Activated T-cell treated with anti-CD3 and anti-CD28 coated beads for 48 hours (primary cell): ENCODE data around the gene PIAS4.

Source experiments
- DNase-seq: peaks from one replicate; pipeline ENCODE4 v3.0.0-alpha.2; 2020; ENCODE audit warnings: low read depth

The PIAS4 gene

DNA sequence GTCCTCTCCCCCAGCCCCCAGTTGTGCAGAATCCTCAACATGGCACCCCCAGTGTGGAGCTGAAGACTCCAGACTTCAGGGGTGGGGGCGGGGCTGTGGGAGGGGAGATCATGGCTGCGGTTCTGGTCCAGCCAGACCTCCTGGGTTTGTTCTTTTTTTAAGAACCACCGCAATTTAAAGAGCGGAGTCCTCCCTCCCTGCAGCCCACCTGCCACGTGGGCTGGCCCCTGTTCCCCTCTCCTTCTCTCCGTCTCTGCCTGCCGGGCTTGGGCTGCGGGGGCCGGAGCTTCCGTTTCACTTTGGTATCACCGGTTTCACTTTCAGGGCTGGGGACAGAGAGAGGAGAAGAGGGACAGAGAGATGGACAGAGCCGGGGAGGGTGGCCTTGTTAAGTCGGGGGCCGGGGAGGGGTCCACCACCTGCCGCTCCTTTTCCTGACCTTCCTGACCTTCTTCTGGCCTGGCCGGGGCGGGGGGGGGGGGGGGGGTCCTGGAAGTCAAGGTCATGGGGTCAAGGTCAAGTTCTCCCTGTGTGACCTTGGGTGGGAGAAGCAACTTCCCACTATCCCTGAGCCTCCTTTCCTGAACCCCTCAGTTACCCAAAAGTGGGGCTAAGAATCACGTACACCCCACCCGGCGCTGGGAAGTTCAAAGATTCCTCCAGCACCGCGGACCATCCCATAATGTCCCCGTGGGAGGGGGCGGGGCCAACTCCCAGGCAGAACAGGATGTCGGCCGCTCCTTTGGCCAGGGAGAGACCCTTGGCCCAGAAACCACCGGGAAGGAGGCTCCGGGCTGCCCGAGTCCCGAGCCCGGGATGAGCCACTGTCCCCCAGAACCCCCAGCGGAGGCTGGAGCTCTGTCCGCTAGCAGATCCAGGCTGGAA, 70.5 kb downstream of the PIAS4 start:
- DNase-seq, result no peak

DNA sequence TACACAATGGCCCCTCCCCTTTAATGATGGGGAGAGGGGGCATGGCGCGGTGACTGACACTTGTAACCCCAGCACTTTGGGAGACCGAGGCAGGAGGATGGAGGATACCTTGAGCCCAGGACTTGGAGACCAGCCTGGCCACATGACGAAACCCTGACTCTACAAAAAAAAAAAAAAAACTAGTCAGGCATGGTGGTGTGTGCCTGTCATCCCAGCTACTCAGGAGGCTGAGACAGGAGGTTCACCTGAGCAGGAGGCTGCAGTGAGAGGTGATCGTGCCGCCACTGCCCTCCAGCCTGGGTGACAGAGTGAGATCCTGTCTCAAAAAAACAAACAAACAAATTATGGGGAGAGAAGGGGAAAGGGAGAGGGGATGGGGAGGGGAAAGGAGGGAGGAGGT, 72.9 kb downstream of the PIAS4 start:
- DNase-seq, result no peak

DNA sequence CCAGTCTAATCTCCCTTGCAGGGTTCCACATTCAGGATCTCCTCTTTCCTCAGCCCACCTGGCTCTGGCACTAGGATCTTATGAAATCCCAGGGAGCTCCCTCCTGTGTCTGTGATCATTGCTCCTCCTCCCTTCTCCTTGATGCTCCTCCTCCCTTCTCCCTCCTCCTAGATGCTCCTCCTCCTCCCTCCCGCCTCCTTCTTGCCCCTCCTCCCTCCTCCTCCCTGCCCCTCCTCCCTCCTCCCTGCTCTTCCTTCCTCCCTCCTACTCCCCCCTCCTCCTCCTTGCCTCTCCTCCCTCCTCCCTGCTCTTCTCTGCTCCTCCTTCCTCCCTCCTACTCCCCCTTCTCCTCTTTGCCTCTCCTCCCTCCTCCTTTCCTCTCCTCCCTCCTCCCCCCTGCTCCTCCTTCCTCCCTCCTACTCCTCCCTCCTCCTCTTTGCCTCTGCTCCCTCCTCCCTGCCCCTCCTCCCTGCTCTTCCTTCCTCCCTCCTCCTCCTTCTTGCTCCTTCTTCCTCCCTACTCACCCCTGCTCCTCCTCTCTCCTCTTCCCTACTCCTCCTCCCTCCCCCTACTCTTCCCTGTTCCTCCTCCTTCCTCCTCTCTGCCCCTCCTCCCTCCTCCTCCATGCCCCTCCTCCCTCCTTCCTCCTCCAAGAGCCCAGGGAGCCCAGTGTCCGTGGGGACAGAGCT, 74.0 kb downstream of the PIAS4 start:
- DNase-seq, result no peak

DNA sequence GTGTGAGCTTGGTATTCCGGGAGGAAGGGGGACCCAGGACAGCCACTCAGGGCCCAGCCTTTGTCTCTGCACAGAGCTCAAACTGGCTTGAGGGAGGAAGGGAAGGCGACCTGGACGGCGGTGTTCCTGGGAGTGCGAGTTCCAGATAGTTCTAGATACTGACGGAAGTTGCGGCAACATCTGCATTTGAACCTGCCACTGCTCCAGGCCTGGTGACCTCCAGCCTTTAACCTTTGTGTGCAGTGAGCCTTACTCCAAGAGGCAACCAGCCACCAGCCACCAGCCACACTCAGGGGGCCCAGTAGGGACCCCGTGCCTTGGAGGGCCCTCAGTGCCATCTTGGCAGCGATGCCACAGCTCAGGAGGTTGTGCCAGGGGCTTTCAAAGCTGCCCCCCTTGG, 74.6 kb downstream of the PIAS4 start:
- DNase-seq, result no peak

DNA sequence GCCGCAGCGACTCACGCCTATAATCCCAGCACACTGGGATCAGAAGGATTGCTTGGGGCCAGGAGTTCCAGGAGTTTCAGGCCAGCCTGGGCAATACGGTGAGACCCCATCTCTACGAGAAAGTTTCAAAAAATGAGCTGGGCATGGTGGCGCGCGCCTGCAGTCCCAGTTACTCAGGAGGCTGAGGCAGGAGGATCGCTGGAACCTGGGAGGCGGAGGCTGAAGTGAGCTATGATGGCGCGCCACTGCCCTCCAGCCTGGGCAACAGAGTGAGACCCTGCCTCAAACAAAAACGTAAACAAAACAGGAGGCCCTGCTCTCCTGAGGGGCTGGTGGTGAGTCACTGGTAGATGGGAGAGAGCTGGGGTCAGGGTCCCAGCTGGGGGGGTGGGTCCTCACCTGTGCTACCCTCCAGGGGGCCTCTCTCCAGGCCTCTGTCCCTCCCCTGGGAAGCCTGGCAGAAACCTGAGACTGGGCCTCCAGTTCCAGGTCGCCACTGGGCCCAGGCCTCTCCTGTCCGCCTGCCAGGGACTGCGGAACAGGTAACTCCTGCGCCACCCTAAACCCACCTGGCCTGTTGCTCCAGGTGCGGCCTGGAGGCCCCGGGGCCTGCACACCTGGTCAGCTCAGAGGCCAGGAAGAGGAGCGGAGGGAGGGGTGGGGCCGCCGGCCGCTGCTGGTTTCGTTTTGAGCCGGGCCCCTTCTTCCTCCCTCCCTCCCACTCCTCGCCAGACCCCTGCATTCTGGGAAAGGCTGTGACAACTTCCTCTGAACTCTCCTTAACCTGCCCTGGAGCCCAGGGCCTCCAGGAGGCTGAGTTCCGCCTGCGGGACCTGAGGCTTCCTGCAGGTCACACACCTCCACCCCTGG, 76.4 kb downstream of the PIAS4 start:
- no peak for DNase-seq

DNA sequence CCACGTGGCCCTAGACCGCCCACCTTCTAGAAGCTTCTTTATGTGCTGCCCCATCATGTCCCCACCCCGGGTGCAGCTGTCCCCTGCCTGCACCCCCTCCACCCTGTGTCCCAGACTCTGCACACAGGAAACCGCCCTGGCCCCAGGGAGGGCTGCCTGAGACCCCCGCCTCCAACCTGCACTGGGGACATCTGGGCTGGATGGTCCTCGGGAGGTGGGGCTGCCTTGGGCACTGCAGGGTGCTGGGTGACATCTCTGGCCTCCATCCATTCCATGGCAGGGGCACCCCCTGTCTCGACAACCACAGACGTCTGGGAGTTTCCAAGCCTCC, 77.0 kb downstream of the PIAS4 start:
- no peak for DNase-seq

DNA sequence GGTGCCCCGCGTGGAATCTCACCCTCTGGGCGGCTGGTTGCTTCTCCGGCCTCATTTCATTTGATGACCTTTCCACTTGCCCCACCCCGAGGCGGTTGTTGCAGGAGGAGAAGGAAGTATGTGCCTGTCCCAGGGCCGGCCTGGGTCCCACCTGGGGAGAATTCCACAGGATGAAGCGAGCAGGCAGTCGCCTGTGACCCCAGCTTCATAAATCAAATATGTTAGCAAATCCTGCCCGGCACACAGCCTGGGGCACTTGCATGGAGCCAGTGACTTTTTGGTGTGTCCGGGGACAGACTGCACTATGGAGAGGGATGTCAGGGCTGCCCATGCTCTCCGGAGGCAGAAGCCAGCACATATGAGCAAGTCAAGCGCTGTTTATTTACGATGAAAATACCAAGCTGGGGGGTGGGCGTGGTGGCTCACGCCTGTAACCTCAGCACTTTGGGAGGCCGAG, 78.9 kb downstream of the PIAS4 start:
- DNase-seq, result no peak

DNA sequence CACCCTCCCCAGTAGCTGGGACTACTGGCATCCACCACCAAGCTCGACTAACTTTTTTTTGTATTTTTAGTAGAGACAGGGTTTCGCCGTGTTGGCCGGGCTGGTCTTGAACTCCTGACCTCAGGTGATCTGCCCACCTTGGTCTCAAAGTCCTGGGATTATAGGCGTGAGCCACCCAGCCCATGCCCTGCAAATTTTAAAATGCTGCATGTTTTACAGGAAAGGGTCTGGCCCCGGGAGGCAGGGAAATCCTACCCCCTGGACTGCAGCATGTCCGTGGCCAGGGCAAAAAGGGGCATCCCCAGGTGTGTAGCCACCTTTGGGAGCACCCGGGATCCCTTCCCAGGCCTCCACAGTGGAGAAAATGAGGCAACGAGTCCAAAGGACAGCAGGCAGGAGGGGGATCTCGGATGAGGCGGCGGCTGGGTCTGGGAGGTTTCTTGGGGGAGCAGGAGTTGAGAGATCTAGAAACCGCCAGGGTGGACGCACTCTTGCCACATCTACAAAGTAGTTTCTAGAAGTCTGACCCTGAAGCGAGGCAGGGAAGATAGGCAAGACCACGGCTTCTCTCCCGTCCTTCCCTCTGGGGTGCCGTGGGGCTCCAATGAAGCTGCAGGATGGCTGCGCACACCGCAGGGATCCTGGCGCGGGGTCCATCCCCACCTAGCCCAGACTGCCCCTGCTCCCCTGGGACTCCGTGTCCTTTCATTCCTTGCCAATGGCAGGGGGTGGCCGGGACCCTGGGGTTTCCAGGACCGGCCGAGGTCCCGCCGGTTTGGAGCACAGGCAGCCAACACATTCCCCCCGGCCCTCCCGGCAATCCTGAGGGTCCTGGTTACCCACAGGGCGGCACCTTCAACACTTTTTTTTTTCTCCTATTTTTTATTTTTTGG, 80.5 kb downstream of the PIAS4 start:
- no peak for DNase-seq

DNA sequence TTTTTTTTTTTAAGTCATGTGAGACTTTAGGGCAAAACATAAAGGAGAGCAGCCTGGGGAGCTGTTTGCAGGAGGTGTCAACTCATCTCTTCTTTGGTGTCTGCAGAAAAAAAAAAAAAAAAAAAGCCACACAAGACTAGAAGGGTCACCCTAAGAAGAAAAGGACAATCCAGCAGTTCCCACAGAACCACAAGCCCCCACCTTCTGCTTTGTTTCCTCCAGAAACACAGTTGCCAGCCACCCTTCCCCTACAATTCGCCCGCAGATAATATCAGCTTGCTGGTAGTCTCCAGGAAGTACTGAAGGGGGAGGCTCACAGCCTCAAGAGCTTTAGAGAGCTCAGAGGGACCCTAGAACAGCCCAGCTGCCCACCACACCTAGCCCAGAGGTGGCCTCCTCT, 81.4 kb downstream of the PIAS4 start:
- DNase-seq, result no peak
